ENCODE data around the gene UBE3C. TPM values are rescaled to one million over a fixed set of nuclear protein-coding genes. Genes with fewer than 3 reads are reported as not detected.

UBE3C gene
- polyA plus RNA-seq, 1 donor (not counting 4 experiments of a cell fraction or from before 2014, with no cell fraction given): 89.3 TPM

DNA sequence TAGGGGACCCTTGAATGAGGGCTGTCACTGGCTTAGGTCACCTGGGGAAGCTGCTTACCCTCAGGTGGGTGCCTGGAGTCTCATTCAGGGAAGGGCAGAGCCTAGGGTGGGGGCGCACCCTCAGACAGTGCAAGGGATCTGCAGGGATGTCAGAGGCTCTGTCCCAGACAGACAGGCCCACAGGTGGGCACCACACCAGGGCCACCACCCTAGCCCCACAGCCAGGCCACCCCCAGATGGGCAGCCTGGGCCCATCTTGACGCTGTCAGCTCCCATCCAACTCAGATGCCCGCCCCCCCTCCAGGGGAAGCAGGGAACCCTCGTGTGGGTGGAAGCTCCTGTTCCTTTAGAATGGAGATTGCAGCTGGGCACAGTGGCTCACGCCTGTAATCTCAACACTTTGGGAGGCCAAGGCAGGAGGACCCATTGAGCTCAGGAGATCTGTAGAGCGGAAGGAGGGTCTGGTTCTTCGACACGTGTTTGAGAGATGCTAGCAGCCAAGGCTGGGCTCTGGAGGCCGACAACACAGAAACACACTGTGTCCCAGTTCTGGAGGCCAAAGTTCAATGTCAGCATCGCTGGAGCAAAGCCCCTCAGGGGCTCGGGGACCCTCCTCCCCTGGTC is 139.6 kb downstream of the UBE3C start:
- no peaks in the 10 kb centered on the region for H3K36me3 ChIP-seq (ENCODE audit: control insufficient read depth in 2 of 2, extremely low read depth in 1 of 2, insufficient read depth in 2 of 2, low read length in 2 of 2)
- FAIRE-seq (no peak), DNase-seq (ENCODE audit: low read depth, low spot score) (no peak)
- H3K79me2 ChIP-seq (ENCODE audit: control insufficient read depth, insufficient read depth, low read length): no peaks in the 10 kb centered on the region
- no peaks in the 10 kb centered on the region for H3K9me3 ChIP-seq (ENCODE audit: control insufficient read depth, low read depth, low read length)
- H2AFZ ChIP-seq (ENCODE audit: control insufficient read depth, low read length): no peak overlapping the region
- TF ChIP-seq, protein P1, sequence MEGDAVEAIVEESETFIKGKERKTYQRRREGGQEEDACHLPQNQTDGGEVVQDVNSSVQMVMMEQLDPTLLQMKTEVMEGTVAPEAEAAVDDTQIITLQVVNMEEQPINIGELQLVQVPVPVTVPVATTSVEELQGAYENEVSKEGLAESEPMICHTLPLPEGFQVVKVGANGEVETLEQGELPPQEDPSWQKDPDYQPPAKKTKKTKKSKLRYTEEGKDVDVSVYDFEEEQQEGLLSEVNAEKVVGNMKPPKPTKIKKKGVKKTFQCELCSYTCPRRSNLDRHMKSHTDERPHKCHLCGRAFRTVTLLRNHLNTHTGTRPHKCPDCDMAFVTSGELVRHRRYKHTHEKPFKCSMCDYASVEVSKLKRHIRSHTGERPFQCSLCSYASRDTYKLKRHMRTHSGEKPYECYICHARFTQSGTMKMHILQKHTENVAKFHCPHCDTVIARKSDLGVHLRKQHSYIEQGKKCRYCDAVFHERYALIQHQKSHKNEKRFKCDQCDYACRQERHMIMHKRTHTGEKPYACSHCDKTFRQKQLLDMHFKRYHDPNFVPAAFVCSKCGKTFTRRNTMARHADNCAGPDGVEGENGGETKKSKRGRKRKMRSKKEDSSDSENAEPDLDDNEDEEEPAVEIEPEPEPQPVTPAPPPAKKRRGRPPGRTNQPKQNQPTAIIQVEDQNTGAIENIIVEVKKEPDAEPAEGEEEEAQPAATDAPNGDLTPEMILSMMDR (optimal IDR thresholded peaks at IDR 0.05 in 1 of 3, IDR thresholded peaks at IDR 0.05 in 1 of 3, conservative IDR thresholded peaks at IDR 0.05 in 1 of 3; ENCODE audit: extremely low read depth in 1 of 3, insufficient read depth in 2 of 3, low read length in 3 of 3): no peak
- TF ChIP-seq EZH2 (IDR thresholded peaks at IDR 0.05; ENCODE audit: low read length): no peak
- H3K9ac ChIP-seq (ENCODE audit: control insufficient read depth, extremely low read depth, insufficient read depth, low read length): no peak overlapping the region
- no peak overlapping the region for H3K4me2 ChIP-seq (ENCODE audit: control insufficient read depth, extremely low read depth, insufficient read depth, low read depth, low read length)
- peaks cover 28% of the 10 kb centered on the region for H3K4me1 ChIP-seq (ENCODE audit: control insufficient read depth, extremely low read depth, insufficient read depth, low read length)
- no peak overlapping the region for H3K4me3 ChIP-seq (ENCODE audit: control insufficient read depth in 2 of 3, extremely low read depth in 1 of 3, insufficient read depth in 2 of 3, low read depth in 1 of 3, low read length in 3 of 3)
- H3K9me1 ChIP-seq (ENCODE audit: control insufficient read depth, extremely low read depth, insufficient read depth, low read length): no peaks in the 10 kb centered on the region
- H4K20me1 ChIP-seq (ENCODE audit: control insufficient read depth, extremely low read depth, insufficient read depth, low read length): no peaks in the 10 kb centered on the region
- no peak overlapping the region for H3K27ac ChIP-seq (ENCODE audit: control insufficient read depth, insufficient read depth, low read length)
- H3K27me3 ChIP-seq (ENCODE audit: control insufficient read depth, extremely low read depth, insufficient read depth, low read length): no peaks in the 10 kb centered on the region
- dilution Hi-C loops (cut with MboI; ENCODE audit: extremely low pct_ligation_motif_present, low sequenced_read_pairs): no loop called here

DNA sequence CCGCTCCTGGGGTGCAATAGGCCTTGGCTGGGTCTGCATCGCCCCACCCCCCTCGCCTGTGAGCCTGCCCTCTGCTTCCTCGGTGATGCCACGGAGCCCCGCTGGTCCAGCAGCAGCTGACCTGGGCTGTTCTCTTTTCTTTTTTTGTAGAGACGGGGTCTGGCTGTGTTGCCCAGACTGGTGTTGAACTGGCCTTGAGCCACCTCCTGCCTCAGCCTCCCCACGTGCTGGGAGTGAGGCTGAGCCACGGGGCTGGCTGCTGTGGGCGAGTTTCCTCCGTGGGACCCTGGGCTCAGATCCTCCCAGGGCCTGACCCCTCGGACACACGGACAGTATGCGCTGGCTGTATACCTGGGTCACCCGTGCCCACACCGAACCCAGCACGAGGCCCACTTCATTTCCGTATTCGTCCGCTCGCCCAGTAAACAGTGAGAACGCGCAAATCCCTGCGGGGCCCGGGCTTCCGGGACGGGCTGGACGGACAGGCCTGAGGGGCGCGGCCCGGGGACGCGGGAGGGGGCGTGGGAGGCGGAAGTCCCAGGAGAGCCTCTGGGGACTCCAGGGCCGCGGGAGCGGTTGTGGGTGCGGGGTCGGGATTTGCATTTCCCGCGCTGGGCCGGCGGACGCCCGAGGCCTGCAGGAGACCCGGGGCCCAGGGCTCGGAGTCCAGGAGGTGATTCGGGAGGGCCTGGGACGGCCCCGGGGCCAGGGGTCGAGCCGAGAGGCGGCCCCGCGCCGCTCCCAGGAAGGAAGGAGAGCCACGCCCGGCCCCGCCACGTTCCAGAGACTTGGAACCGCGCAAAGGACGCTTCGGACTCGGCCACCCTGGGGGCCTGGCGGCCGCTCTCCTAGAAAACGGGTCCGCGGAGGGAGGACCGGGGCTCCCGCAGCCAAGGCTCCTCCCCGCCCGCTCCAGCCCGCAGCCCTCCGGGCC is 140.3 kb downstream of the UBE3C start:
- H3K36me3 ChIP-seq (ENCODE audit: control insufficient read depth in 2 of 2, extremely low read depth in 1 of 2, insufficient read depth in 2 of 2, low read length in 2 of 2): no peaks in the 10 kb centered on the region
- peak overlapping the region; percentile 20 for H2AFZ ChIP-seq (ENCODE audit: control insufficient read depth, low read length)
- peak overlapping the region; percentile 10 to 37 (median 32) for H3K4me3 ChIP-seq (ENCODE audit: control insufficient read depth in 2 of 3, extremely low read depth in 1 of 3, insufficient read depth in 2 of 3, low read depth in 1 of 3, low read length in 3 of 3)
- H3K9ac ChIP-seq (ENCODE audit: control insufficient read depth, extremely low read depth, insufficient read depth, low read length): peak overlapping the region; percentile 52
- no peaks in the 10 kb centered on the region for H3K79me2 ChIP-seq (ENCODE audit: control insufficient read depth, insufficient read depth, low read length)
- DNase-seq (ENCODE audit: low read depth, low spot score): no peak
- no peaks in the 10 kb centered on the region for H3K27me3 ChIP-seq (ENCODE audit: control insufficient read depth, extremely low read depth, insufficient read depth, low read length)
- H3K4me1 ChIP-seq (ENCODE audit: control insufficient read depth, extremely low read depth, insufficient read depth, low read length): peaks cover 28% of the 10 kb centered on the region
- H4K20me1 ChIP-seq (ENCODE audit: control insufficient read depth, extremely low read depth, insufficient read depth, low read length): no peaks in the 10 kb centered on the region
- no peaks in the 10 kb centered on the region for H3K9me3 ChIP-seq (ENCODE audit: control insufficient read depth, low read depth, low read length)
- TF ChIP-seq, protein P1 (optimal IDR thresholded peaks at IDR 0.05 in 1 of 3, IDR thresholded peaks at IDR 0.05 in 1 of 3, conservative IDR thresholded peaks at IDR 0.05 in 1 of 3; ENCODE audit: extremely low read depth in 1 of 3, insufficient read depth in 2 of 3, low read length in 3 of 3): no peak
- TF ChIP-seq EZH2 (IDR thresholded peaks at IDR 0.05; ENCODE audit: low read length): no peak
- no peak for FAIRE-seq
- H3K9me1 ChIP-seq (ENCODE audit: control insufficient read depth, extremely low read depth, insufficient read depth, low read length): no peaks in the 10 kb centered on the region
- H3K4me2 ChIP-seq (ENCODE audit: control insufficient read depth, extremely low read depth, insufficient read depth, low read depth, low read length): peak overlapping the region; percentile 48
- H3K27ac ChIP-seq (ENCODE audit: control insufficient read depth, insufficient read depth, low read length): no peak overlapping the region
- dilution Hi-C loops (cut with MboI; ENCODE audit: extremely low pct_ligation_motif_present, low sequenced_read_pairs): no loop called here
